ENCODE data around the gene NKX6-1. TPM values are rescaled to one million over a fixed set of nuclear protein-coding genes. Genes with fewer than 3 reads are reported as not detected.

The NKX6-1 gene
- total RNA-seq, 1 donor from 2014 or later = not detected

GRCh38 chr4:84495794-84496261 is 3.3 kb downstream of the NKX6-1 start:
- POLR2A ChIA-PET = no interaction called here
- intact Hi-C loops (cut with micrococcal nuclease) = no loop called here
- Mint-ChIP-seq H3K27ac (no peak overlapping the region), H3K27me3 (peaks cover 74% of the 10 kb centered on the region), H3K9me3 (peaks cover 11% of the 10 kb centered on the region), H3K4me3 (no peak overlapping the region), H3K36me3 (ENCODE audit: low read depth) (peaks cover 2% of the 10 kb centered on the region), H3K4me1 (peaks cover 25% of the 10 kb centered on the region)
- DNase-seq = no peak
- ATAC-seq (ENCODE audit: low read depth) = no peak
- TF ChIP-seq CTCF (IDR thresholded peaks at IDR 0.05) = no peak
- CTCF ChIA-PET = no interaction called here

DNA sequence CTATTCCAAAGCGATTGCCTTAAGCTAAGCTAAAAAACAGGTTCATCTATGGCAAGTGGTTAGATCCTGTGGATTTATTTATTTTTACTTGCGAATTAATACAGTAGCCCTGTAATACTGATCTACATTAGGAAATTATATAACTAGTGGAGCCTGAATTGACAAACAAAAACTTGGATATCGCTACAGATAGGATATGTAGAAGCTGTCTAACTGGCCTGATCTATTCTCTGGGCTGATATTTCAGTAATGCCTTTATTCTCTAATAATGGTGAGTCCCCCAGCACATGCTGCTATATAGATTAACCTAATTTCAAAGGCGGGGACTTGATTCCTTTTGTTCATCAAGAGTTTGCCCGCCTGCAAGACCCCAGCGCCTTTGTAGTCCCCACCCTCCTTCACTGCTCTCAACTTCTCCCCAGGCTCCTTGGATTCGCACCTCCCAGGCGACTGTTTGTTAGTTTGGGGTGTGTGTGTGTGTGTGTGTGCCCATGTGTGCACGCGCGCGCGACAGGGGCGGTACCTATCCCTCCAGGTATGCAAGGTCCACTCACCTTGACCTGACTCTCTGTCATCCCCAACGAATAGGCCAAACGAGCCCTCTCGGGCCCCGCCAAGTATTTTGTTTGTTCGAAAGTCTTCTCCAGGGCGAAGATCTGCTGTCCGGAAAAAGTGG is 3.8 kb downstream of the NKX6-1 start:
- DNase-seq (no peak), ATAC-seq (ENCODE audit: low read depth) (no peak)
- ChIA-PET CTCF (no interaction called here), POLR2A (no interaction called here)
- intact Hi-C loops (cut with micrococcal nuclease) = no loop called here
- H3K4me3 Mint-ChIP-seq = no peak overlapping the region
- H3K27ac Mint-ChIP-seq = no peak overlapping the region
- peaks cover 72% of the 10 kb centered on the region for H3K27me3 Mint-ChIP-seq
- H3K9me3 Mint-ChIP-seq = peaks cover 9% of the 10 kb centered on the region
- peaks cover 2% of the 10 kb centered on the region for H3K36me3 Mint-ChIP-seq (ENCODE audit: low read depth)
- no peak for TF ChIP-seq CTCF (IDR thresholded peaks at IDR 0.05)
- H3K4me1 Mint-ChIP-seq = peaks cover 25% of the 10 kb centered on the region

GRCh38 chr4:84494531-84494930 is 4.6 kb downstream of the NKX6-1 start:
- ChIA-PET POLR2A (no interaction called here), CTCF (no interaction called here)
- no peak for ATAC-seq (ENCODE audit: low read depth)
- no peak overlapping the region for H3K27ac Mint-ChIP-seq
- intact Hi-C loops (cut with micrococcal nuclease) = no loop called here
- peaks cover 2% of the 10 kb centered on the region for H3K36me3 Mint-ChIP-seq (ENCODE audit: low read depth)
- peaks cover 21% of the 10 kb centered on the region for H3K4me1 Mint-ChIP-seq
- H3K9me3 Mint-ChIP-seq = peaks cover 6% of the 10 kb centered on the region
- no peak for TF ChIP-seq CTCF (IDR thresholded peaks at IDR 0.05)
- H3K27me3 Mint-ChIP-seq = peaks cover 71% of the 10 kb centered on the region
- DNase-seq = no peak
- no peak overlapping the region for H3K4me3 Mint-ChIP-seq

DNA sequence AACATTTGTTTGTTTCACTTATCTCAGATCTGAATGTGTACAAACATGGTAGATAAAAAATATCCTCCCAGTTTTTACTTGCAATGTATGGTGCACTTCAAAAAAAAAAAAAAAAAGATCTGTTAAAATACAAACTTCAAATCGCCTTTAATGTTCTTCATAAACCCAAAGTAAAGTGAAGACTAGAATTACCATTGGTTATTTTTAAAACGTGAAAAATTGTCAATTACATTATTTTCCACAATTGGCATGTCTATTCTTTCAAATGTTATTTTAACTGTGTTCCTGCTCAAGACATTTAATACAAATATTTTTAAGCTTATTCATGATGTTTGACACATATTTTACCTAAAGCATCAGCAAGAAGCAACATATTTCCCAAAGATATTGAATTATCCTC is 5.0 kb downstream of the NKX6-1 start:
- intact Hi-C loops (cut with micrococcal nuclease) = no loop called here
- no peak overlapping the region for H3K4me3 Mint-ChIP-seq
- no peak for DNase-seq
- ATAC-seq (ENCODE audit: low read depth) = no peak
- peaks cover 6% of the 10 kb centered on the region for H3K9me3 Mint-ChIP-seq
- peaks cover 2% of the 10 kb centered on the region for H3K36me3 Mint-ChIP-seq (ENCODE audit: low read depth)
- POLR2A ChIA-PET = no interaction called here
- no peak for TF ChIP-seq CTCF (IDR thresholded peaks at IDR 0.05)
- H3K27me3 Mint-ChIP-seq = peaks cover 70% of the 10 kb centered on the region
- CTCF ChIA-PET = no interaction called here
- no peak overlapping the region for H3K27ac Mint-ChIP-seq
- peaks cover 19% of the 10 kb centered on the region for H3K4me1 Mint-ChIP-seq

GRCh38 chr4:84493092-84493850 is 5.8 kb downstream of the NKX6-1 start:
- intact Hi-C loops (cut with micrococcal nuclease) = no loop called here
- Mint-ChIP-seq H3K9me3 (peaks cover 6% of the 10 kb centered on the region), H3K4me3 (peak overlapping the region; percentile 48), H3K27ac (no peak overlapping the region), H3K4me1 (peaks cover 13% of the 10 kb centered on the region), H3K27me3 (peaks cover 71% of the 10 kb centered on the region), H3K36me3 (ENCODE audit: low read depth) (peaks cover 2% of the 10 kb centered on the region)
- no peak for TF ChIP-seq CTCF (IDR thresholded peaks at IDR 0.05)
- CTCF ChIA-PET = no interaction called here
- POLR2A ChIA-PET = no interaction called here
- ATAC-seq (ENCODE audit: low read depth) (no peak), DNase-seq (no peak)
